ENCODE measurements around the gene BAHD1.

DNA sequence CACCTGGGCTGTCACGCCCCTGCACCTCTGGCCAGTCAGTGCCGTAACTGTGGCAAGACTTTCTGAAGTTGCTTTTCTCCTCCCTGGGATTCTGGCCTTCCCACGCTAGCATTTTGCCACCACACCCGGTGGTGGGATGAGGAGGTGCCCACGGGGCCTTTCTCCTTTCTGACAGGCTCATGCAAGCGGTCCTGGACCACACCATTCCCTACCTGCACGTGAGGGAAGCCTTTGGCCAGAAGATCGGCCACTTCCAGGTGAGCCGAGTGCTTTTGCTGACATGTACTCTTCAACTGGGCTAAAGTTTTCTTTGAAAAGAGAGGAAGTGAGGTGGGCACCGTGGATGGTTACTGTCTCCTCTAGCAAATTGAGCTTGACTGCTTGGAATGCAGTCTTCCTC, 25.5 kb upstream of the BAHD1 start:
- TF ChIP-seq, protein P1, sequence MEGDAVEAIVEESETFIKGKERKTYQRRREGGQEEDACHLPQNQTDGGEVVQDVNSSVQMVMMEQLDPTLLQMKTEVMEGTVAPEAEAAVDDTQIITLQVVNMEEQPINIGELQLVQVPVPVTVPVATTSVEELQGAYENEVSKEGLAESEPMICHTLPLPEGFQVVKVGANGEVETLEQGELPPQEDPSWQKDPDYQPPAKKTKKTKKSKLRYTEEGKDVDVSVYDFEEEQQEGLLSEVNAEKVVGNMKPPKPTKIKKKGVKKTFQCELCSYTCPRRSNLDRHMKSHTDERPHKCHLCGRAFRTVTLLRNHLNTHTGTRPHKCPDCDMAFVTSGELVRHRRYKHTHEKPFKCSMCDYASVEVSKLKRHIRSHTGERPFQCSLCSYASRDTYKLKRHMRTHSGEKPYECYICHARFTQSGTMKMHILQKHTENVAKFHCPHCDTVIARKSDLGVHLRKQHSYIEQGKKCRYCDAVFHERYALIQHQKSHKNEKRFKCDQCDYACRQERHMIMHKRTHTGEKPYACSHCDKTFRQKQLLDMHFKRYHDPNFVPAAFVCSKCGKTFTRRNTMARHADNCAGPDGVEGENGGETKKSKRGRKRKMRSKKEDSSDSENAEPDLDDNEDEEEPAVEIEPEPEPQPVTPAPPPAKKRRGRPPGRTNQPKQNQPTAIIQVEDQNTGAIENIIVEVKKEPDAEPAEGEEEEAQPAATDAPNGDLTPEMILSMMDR (IDR thresholded peaks at IDR 0.05; ENCODE audit: extremely low read depth in 1 of 2, insufficient read depth in 1 of 2, low read depth in 1 of 2, low read length in 2 of 2): no peak
- no peak for TF ChIP-seq POLR2A (IDR thresholded peaks at IDR 0.05; ENCODE audit: low read depth, low read length)
- TF ChIP-seq POLR2AphosphoS5 (IDR thresholded peaks at IDR 0.05; ENCODE audit: insufficient read depth, low read depth, low read length): no peak
- TF ChIP-seq EZH2 (IDR thresholded peaks at IDR 0.05; ENCODE audit: borderline replicate concordance, low read depth, low read length, severe bottlenecking): no peak
- TF ChIP-seq JUN (IDR thresholded peaks at IDR 0.05; ENCODE audit: borderline replicate concordance, insufficient read depth, insufficient read length, low read depth): no peak
